DLD1 (cell line): ENCODE measurements around the gene PRDM16.
"Not testable (repeated sequence)": the region's sequence is repeated elsewhere in the genome, so short reads cannot be mapped to it uniquely, and the experiment has no call there.

Source experiments
- in situ Hi-C: cut with HindIII; loops from 2 replicates; pipeline ENCODE4 v1.10.0; 2017; ENCODE audit warnings: low sequenced_read_pairs

The PRDM16 gene

DNA sequence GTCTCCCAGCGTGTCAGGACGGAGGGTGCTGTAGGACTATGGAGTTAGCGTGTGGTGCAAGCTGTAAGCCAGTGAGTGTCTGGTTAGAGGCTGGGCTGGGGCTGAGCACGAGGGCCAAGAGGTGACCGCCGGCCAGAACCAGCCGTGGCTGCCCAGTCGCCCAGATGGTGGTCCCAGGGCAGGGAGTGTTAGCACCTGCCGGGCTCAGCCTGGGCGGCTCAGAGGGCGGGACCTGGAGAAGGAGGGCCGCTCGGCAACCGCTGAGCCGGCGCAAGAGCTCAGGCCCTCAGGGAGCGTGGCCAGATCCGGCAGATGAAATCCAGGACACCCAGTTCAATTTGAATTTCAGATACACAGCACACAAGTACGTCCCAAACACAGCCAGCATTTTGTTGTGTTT lies 87.9 kb downstream of the PRDM16 start:
- in situ Hi-C loops: no loop called here

DNA sequence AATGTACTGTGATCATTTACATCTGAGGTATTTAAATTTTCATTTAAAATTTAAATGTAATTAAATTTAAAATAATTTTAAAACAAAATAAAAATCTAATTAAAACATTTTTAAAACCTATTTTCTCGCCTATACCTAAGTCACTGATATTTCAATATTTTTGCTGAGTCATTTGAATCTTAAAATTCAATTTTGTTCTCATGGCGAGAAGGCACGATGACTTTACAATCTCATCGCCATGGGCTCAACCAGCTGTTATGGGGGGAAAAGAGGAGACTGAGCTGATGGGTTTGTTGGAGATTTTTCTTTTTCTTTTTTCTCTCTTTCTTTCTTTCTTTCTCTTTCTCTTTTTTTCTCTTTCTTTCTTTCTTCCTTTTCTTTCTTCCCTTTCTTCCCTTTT lies 89.3 kb downstream of the PRDM16 start:
- in situ Hi-C loops: no loop called here

DNA sequence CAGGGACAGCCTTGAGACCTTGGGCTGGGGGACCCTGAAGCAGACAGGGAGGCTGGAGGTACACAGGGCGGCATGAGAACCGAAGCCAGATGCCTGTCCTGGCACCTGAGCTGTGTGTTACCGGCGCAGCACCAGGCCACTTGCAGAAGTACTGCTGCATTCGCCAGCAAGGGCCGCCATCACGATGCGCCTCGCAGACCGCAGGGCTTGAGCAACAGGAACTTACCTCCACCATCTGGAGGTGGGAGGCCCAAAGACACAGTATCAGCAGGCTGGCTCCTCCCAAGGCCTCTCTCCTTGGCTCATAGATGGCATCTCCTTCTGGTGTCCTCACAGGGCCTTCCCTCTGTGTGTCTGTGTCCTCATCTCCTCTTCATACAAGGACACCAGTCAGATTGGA lies 90.1 kb downstream of the PRDM16 start:
- in situ Hi-C loops: no loop called here

- in situ Hi-C loops: no loop called here
Observed at GRCh38 chr1:3159996-3160395, 91.0 kb downstream of the PRDM16 start.

GRCh38 chr1:3160647-3161145 lies 91.7 kb downstream of the PRDM16 start:
- in situ Hi-C loops: no loop called here

GRCh38 chr1:3161176-3161840 lies 92.3 kb downstream of the PRDM16 start:
- in situ Hi-C loops: no loop called here

- in situ Hi-C loops: no loop called here
Observed at GRCh38 chr1:3162322-3162882, 93.4 kb downstream of the PRDM16 start.

DNA sequence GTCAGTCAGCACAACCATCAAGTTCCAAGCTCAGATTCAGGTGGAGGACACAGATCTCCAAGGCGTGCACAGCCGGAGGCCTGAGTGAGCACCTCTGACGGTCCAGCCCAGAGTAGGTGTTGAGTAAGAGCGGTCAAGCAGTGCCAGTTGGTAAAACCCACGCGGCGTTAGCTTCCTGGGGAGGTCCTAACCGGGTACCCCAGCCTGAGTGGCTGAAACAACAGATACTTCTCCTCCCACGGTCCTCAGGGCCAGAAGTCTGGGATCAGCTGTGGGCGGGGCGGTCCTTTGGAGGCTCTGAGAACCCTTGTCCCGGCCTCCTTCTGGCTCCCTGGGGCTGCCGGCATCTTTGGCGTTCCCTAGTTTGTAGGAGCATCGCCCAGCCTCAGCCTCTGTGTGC lies 94.4 kb downstream of the PRDM16 start:
- in situ Hi-C loops: no loop called here

DNA sequence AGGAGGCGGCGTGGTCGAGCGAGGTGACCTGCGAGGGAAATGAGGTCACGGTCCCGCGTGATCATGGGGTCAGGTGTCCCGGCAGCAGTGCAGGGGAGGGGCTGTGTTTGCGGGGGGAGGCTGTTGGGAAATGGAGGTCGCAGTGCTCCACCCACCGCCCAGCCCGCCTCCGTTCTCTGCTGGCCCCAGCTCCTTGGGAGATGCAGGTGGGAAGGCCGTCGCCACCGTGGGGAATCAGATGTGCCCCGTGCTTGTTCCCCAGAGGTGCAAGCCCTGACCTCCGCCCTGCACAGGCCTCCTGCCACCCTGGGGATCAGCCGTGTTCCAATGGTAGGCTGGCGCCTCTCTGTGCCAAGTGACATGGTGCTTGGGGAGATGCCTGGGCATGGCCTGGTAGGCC lies 95.7 kb downstream of the PRDM16 start:
- in situ Hi-C loops: no loop called here

DNA sequence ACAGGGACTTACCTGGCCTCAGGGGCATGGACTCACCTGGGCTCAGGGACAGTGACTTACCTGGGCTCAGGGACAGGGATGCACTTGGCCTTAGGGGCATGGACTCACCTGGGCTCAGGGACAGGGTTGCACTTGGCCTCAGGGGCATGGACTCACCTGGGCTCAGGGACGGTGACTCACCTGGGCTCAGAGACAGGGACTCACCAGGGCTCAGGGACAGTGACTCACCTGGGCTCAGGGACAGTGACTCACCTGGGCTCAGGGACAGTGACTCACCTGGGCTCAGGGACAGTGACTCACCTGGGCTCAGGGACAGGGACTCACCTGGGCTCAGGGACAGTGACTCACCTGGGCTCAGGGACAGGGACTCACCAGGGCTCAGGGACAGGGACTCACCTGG lies 96.2 kb downstream of the PRDM16 start:
- in situ Hi-C loops: not testable (repeated sequence)

- in situ Hi-C loops: no loop called here
Observed at GRCh38 chr1:3166206-3166918, 97.4 kb downstream of the PRDM16 start.

DNA sequence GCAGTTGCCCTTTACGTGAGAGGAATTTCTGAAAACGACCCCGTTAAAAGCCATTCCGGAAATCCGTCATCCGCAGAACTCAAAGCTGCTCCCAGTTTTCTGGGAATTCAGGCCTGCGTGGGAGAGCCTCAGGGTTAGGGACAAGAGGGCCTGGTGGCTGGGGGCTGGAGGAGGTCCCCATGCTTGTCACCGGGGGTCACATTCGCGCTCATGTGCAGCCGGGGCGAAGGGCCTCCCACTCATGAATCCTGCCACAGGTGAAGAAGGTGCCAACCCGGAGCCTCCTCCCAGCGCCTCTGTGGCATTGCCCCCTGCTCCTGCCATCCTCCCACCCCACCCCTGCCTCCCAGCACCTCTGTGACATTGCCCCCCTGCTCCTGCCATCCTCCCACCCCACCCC lies 98.3 kb downstream of the PRDM16 start:
- in situ Hi-C loops: no loop called here

- in situ Hi-C loops: no loop called here
Observed at GRCh38 chr1:3168678-3169077, 99.7 kb downstream of the PRDM16 start.

DNA sequence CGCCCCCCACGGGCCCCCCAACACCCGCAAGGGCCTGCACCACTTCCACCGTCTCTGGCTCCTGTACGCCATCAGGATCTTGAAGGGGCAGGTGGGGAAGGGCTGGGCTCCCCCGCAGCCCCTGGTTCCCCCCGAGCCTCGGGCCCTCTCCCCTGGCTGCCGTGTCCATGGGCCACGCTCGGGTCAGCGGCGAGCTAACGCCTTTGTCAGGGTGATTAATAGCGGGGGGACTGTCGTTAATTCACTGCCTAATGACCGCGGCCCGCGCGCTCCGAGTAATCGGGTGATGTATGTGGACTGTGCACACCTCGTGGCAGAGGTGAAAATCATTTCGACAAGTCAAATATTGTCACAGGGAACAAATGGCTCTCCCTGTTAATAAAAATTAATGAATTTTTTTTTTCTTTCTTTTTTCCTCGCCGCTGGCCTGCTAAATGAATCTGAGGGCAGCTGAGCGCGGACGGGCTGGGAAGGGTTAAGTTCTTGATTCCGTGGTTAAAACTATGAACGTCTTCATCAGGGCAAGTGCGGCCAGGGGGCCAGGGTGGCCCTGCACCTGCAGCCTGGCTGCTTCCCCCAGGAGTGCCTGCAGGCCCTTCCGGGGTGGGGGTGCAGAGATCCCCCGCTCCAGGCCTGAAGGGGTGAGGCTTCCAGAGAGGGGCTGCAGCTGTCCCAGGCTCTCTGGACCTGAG lies 100.8 kb downstream of the PRDM16 start:
- in situ Hi-C loops: loop anchor here (10.0 kb wide), 1 partner anchor 215 kb away; no protein-coding TSS in a partner anchor

- in situ Hi-C loops: loop anchor here (10.0 kb wide), 1 partner anchor 214 kb away; no protein-coding TSS in a partner anchor
Observed at GRCh38 chr1:3170561-3171453, 101.8 kb downstream of the PRDM16 start.

DNA sequence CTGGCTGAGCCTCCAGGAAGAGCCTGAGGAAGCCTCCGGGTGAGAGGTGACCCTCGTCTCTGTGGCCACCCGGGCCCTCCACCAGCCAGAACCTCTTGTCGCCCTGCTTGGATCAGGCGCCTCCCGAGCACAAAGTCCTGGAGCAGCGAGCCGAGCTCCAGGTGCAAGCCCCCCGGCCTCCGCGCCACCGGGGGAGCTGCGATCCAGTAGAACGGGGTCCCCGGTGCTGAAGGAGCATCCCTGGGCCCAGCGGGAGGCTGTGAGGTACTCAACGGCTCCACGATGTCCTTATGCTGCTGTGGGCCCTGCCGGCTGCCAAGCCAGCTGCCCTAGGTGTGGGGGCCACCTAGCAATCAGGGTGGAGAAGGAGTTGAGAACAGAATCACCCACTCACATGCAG lies 102.8 kb downstream of the PRDM16 start:
- in situ Hi-C loops: loop anchor here (10.0 kb wide), 1 partner anchor 213 kb away; no protein-coding TSS in a partner anchor

DNA sequence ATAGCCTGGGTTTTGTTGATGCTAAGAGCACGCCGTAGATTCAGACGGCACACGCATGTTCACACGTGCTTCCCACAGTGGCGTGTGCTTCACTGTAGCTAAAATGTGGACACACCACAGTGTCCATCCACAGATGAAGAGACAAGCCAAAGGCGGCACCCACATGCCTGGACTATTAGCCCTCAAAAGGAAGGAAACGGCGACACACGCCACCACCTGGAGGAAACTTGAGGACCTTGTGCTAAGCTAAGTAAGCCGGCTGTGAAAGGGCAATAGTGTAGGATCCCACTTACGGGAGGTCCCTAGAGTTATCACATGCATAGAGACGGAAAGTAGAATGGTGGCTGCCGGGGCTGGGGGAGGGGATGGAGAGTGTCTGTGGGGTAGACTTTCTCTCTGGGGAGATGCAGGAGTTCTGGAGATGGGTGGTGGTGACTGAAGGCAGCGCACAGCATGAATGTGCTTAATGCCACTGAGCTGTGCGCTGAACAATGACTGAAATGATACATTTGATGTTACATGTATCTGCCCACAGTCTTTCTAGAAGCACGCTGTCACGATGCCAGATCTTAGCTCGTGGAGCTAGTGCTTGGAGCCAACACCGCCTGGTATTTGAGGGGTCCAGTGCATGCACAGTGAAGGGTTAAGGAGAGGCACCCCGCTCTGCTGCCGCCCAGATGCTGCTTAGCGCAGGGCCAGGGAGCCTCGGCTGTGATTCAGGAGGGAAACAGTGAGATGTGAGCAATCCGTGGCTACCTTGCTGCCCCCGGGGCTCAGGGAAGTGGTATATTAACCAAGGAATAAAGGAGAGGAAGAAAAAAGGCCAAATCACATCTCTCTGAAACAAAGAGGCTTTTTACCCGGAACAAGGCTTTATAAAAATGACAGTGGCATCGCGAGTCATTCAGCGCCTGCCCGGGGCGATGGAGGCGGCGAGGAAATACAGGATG lies 103.7 kb downstream of the PRDM16 start:
- in situ Hi-C loops: loop anchor here (10.0 kb wide), 1 partner anchor 212 kb away; no protein-coding TSS in a partner anchor

DNA sequence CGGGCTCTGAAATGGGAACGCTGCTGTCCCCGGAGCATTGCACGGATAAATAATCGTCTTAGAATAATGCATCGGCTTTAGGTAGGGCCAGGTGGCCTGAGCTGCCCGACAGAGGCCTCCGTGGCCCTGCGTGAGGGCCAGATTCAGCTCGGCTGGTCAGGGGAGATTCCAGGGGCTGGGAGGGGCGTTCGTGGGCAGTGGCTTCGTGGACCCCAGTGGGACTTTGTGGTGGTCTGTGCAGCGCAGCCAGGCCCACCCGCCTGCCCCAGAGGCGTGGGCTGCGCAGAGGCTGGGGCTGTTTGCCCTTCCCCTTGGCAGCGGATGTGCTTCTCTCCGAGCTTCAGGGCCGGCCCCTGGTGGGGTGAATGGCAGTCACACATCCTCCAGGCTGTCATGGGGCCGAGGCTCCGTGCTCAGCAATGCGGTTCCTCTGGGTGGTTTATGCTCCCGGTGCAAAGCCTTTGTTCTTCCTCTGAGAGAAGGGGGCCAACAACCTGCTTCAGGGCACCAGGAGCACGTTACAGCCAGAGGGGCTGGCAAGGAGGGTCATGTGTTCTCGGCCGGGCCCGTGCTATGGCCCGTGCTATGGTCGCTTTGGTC lies 104.5 kb downstream of the PRDM16 start:
- in situ Hi-C loops: loop anchor here (10.0 kb wide), 1 partner anchor 211 kb away; no protein-coding TSS in a partner anchor
